WTC11 (cell line): ENCODE data around the gene THSD8. TPM values are rescaled to one million over a fixed set of nuclear protein-coding genes. Genes with fewer than 3 reads are reported as not detected.

Experiments used
- ATAC-seq: fragments of 200-7000 bp; cut with Tn5 transposase; 2 replicates; pipeline ENCODE4 v1.10.0; 2021; ENCODE audit warnings: mild to moderate bottlenecking, moderate library complexity
- CTCF ChIA-PET: fragments of 300-600 bp; sonication (Branson Sonifier 250); formaldehyde crosslinking; loops from one replicate; lab custom pipeline; 2021; ENCODE audit warnings: antibody characterized with exemption; lab: Charles Lee
- POLR2A ChIA-PET: fragments of 350-600 bp; sonication (Branson Sonifier 250); formaldehyde crosslinking; loops from one replicate; lab custom pipeline; 2021; ENCODE audit warnings: antibody characterized with exemption; lab: Charles Lee
- DNase-seq: peaks from one replicate; pipeline ENCODE4 v3.0.0; 2021; ENCODE audit warnings: low spot score
- H3K27ac Mint-ChIP-seq: 2 replicates; pipeline ENCODE4 v1.8.0; 2021; ENCODE audit warnings: mixed read lengths
- H3K27me3 Mint-ChIP-seq: 2 replicates; pipeline ENCODE4 v1.8.0; 2021; ENCODE audit warnings: low read depth, mild to moderate bottlenecking, moderate library complexity, mixed read lengths
- H3K36me3 Mint-ChIP-seq: 2 replicates; pipeline ENCODE4 v1.8.0; 2021; ENCODE audit warnings: mixed read lengths
- H3K4me1 Mint-ChIP-seq: 2 replicates; pipeline ENCODE4 v1.8.0; 2022; ENCODE audit warnings: mixed read lengths
- H3K4me3 Mint-ChIP-seq: 2 replicates; pipeline ENCODE4 v1.8.0; 2021; ENCODE audit warnings: mild to moderate bottlenecking, moderate library complexity, mixed read lengths
- H3K9me3 Mint-ChIP-seq: 2 replicates; pipeline ENCODE4 v1.8.0; 2021; ENCODE audit warnings: mixed read lengths
- CBFB ChIP-seq: sonication (generic); formaldehyde crosslinking; IDR thresholded peaks from 2 replicates; pipeline ENCODE4 v1.8.1; 2022; ENCODE audit warnings: mild to moderate bottlenecking, low read depth, missing genetic modification reagents
- CREM ChIP-seq: sonication (generic); formaldehyde crosslinking; IDR thresholded peaks from 2 replicates; pipeline ENCODE4 v1.8.1; 2022; ENCODE audit warnings: mild to moderate bottlenecking, missing genetic modification reagents, moderate library complexity
- HMGA2 ChIP-seq: fragments of 250-450 bp; sonication (Bioruptor Pico); IDR thresholded peaks from 2 replicates; pipeline ENCODE4 v1.4.0; 2021; ENCODE audit warnings: mild to moderate bottlenecking, moderate library complexity
- MYBL2 ChIP-seq: sonication (generic); formaldehyde crosslinking; IDR thresholded peaks from 2 replicates; pipeline ENCODE4 v1.8.1; 2023; ENCODE audit warnings: mild to moderate bottlenecking, moderate library complexity, missing genetic modification reagents
- NFATC4 ChIP-seq: fragments of 250-450 bp; sonication (Bioruptor Pico); IDR thresholded peaks from 2 replicates; pipeline ENCODE4 v1.9.0; 2021; ENCODE audit warnings: mild to moderate bottlenecking
- RELA ChIP-seq: sonication (generic); formaldehyde crosslinking; IDR thresholded peaks from 2 replicates; pipeline ENCODE4 v1.8.1; 2022; ENCODE audit warnings: missing genetic modification reagents, mild to moderate bottlenecking, borderline replicate concordance
- SMAD3 ChIP-seq: sonication (generic); formaldehyde crosslinking; IDR thresholded peaks from 2 replicates; pipeline ENCODE4 v1.8.0; 2022; ENCODE audit warnings: missing genetic modification reagents, mild to moderate bottlenecking, borderline replicate concordance
- SOX15 ChIP-seq: fragments of 250-450 bp; sonication (Bioruptor Pico); IDR thresholded peaks from 2 replicates; pipeline ENCODE4 v1.9.0; 2021; ENCODE audit warnings: mild to moderate bottlenecking
- SP1 ChIP-seq: sonication (generic); formaldehyde crosslinking; conservative IDR thresholded peaks from 2 replicates; pipeline ENCODE4 v1.8.1; 2022; ENCODE audit warnings: missing genetic modification reagents
- ZNF423 ChIP-seq: fragments of 250-450 bp; sonication (Bioruptor Pico); IDR thresholded peaks from 2 replicates; pipeline ENCODE4 v2.1.2; 2022; ENCODE audit warnings: mild to moderate bottlenecking, moderate library complexity
- total RNA-seq: library from RNA; stranded (reverse); gene quantifications from 3 replicates; pipeline ENCODE4 v1.2.3, GENCODE V29; 2021
- TF ChIP-seq, protein P1 (sequence below): sonication (generic); formaldehyde crosslinking; IDR thresholded peaks from 2 replicates; pipeline ENCODE4 v1.8.0; 2022; ENCODE audit warnings: mild to moderate bottlenecking, missing genetic modification reagents
- TF ChIP-seq, protein P2 (sequence below): sonication (generic); formaldehyde crosslinking; IDR thresholded peaks from 2 replicates; pipeline ENCODE4 v1.8.0; 2023; ENCODE audit warnings: missing genetic modification reagents
- TF ChIP-seq, protein P3 (sequence below): fragments of 250-450 bp; sonication (Bioruptor Pico); IDR thresholded peaks from 2 replicates; pipeline ENCODE4 v1.9.0; 2021; ENCODE audit warnings: moderate library complexity, mild to moderate bottlenecking, inconsistent platforms, borderline replicate concordance
- TF ChIP-seq, protein P4 (sequence below): sonication (generic); formaldehyde crosslinking; IDR thresholded peaks from 2 replicates; pipeline ENCODE4 v1.8.1; 2022; ENCODE audit warnings: low read depth, mild to moderate bottlenecking, moderate library complexity, missing genetic modification reagents, borderline replicate concordance
- TF ChIP-seq, protein P5 (sequence below): fragments of 250-450 bp; sonication (Bioruptor Pico); IDR thresholded peaks from 2 replicates; pipeline ENCODE4 v1.8.0; 2021; ENCODE audit warnings: mild to moderate bottlenecking
- TF ChIP-seq, protein P6 (sequence below): fragments of 250-450 bp; sonication (Bioruptor Pico); conservative IDR thresholded peaks from 2 replicates; pipeline ENCODE4 v1.9.0; 2021; ENCODE audit warnings: mild to moderate bottlenecking
- TF ChIP-seq, protein P7 (sequence below): fragments of 250-450 bp; sonication (Bioruptor Pico); IDR thresholded peaks from 2 replicates; pipeline ENCODE4 v1.9.0; 2021; ENCODE audit warnings: mild to moderate bottlenecking
- TF ChIP-seq, protein P8 (sequence below): fragments of 200-600 bp; IDR thresholded peaks from 2 replicates; pipeline ENCODE4 v1.8.0; 2022; ENCODE audit warnings: antibody characterized with exemption

The THSD8 gene
- total RNA-seq, 1 experiment from 2014 or later: 30.1 TPM

DNA sequence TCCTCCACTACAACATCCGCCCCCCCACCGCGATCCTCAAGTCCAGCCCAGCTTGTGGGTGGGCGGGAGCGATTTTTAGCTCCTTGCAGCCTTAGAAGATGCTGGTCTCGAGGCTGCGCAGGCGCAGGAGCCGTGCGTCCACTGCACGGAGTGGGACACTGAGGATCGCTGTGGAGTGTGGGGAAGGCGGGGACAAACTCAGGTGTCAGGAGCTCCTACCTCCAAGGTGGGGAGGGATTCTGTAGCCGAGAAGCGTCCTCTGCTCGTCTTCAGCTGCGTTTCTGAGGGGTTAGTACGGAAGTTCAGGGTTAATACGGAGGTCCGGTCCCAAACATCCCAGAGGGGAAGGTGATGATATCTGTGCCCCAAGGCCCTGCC is 32.7 kb downstream of the THSD8 start, which contains the start of gene RTBDN (continued):
- TF ChIP-seq HMGA2 (CRISPR knock-in tag): no peak
- no peak for TF ChIP-seq ZNF423
- TF ChIP-seq, protein P1, sequence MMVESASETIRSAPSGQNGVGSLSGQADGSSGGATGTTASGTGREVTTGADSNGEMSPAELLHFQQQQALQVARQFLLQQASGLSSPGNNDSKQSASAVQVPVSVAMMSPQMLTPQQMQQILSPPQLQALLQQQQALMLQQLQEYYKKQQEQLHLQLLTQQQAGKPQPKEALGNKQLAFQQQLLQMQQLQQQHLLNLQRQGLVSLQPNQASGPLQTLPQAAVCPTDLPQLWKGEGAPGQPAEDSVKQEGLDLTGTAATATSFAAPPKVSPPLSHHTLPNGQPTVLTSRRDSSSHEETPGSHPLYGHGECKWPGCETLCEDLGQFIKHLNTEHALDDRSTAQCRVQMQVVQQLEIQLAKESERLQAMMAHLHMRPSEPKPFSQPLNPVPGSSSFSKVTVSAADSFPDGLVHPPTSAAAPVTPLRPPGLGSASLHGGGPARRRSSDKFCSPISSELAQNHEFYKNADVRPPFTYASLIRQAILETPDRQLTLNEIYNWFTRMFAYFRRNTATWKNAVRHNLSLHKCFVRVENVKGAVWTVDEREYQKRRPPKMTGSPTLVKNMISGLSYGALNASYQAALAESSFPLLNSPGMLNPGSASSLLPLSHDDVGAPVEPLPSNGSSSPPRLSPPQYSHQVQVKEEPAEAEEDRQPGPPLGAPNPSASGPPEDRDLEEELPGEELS (CRISPR knock-in tag): no peak
- TF ChIP-seq, protein P2, sequence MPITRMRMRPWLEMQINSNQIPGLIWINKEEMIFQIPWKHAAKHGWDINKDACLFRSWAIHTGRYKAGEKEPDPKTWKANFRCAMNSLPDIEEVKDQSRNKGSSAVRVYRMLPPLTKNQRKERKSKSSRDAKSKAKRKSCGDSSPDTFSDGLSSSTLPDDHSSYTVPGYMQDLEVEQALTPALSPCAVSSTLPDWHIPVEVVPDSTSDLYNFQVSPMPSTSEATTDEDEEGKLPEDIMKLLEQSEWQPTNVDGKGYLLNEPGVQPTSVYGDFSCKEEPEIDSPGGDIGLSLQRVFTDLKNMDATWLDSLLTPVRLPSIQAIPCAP (CRISPR knock-in tag): no peak
- TF ChIP-seq, protein P3, sequence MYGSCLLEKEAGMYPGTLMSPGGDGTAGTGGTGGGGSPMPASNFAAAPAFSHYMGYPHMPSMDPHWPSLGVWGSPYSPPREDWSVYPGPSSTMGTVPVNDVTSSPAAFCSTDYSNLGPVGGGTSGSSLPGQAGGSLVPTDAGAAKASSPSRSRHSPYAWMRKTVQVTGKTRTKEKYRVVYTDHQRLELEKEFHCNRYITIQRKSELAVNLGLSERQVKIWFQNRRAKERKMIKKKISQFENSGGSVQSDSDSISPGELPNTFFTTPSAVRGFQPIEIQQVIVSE (CRISPR knock-in tag): no peak

DNA sequence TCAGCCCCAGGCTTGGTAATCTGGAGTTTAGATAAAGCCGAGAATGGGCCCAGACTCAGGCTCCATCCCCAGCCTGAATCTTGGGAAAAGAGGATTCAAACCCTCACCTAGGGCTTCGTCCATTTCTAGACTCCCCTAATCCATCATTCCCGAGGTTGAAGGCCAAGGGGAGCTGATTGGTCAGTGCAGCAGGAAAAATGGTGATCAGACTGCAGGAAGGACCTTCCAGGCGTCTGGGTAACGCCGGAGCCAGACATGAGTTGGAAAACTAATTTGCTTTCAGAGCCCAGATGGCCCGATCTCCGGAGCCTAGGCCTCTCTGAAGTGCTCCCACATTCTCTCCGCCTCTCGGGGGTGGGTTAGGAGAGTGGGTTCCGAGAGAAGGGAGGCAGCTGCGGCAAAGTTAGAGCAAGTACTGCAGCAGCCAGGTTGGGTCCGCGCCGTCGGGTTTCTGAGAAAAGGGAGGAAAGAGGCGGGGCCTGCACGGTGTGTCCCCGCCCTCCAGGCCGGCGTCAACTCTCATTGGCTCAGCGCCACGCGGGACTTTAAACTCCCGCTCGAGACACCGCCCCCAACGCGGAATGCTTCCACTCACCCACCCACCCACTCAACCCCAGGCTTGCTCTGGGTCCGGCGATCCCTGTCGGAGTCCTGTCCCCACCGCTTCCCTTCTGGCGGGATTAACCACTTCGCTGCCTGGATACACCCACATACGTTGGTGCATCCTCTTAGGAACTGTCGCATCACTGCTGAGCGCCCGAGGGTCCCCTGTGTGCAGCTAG is 33.3 kb downstream of the THSD8 start:
- Mint-ChIP-seq H3K4me1 (peaks cover 36% of the 10 kb centered on the region), H3K36me3 (no peaks in the 10 kb centered on the region), H3K27ac (no peak overlapping the region), H3K9me3 (no peaks in the 10 kb centered on the region), H3K4me3 (peak overlapping the region; percentile 70), H3K27me3 (peaks cover 57% of the 10 kb centered on the region)
- POLR2A ChIA-PET: interaction anchor here (0.7 kb wide), 1 partner anchor 12 kb away, joined by 5 read pairs; no protein-coding TSS in a partner anchor
- DNase-seq (peak; percentile 74), ATAC-seq (peak; percentile 5)
- CTCF ChIA-PET: interaction anchor here (0.6 to 2.3 kb wide), 8 partner anchors 29 to 209 kb away, joined by 3 to 10 read pairs (median 5); partner anchors contain the start of gene RNASEH2A
- TF ChIP-seq, protein P4, sequence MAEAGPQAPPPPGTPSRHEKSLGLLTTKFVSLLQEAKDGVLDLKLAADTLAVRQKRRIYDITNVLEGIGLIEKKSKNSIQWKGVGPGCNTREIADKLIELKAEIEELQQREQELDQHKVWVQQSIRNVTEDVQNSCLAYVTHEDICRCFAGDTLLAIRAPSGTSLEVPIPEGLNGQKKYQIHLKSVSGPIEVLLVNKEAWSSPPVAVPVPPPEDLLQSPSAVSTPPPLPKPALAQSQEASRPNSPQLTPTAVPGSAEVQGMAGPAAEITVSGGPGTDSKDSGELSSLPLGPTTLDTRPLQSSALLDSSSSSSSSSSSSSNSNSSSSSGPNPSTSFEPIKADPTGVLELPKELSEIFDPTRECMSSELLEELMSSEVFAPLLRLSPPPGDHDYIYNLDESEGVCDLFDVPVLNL: no peak
- TF ChIP-seq, protein P5, sequence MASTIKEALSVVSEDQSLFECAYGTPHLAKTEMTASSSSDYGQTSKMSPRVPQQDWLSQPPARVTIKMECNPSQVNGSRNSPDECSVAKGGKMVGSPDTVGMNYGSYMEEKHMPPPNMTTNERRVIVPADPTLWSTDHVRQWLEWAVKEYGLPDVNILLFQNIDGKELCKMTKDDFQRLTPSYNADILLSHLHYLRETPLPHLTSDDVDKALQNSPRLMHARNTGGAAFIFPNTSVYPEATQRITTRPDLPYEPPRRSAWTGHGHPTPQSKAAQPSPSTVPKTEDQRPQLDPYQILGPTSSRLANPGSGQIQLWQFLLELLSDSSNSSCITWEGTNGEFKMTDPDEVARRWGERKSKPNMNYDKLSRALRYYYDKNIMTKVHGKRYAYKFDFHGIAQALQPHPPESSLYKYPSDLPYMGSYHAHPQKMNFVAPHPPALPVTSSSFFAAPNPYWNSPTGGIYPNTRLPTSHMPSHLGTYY: no peak
- TF ChIP-seq CREM: no peak
- no peak for TF ChIP-seq SMAD3 (CRISPR knock-in tag)
- TF ChIP-seq, protein P3 (CRISPR knock-in tag): no peak
- TF ChIP-seq, protein P6, sequence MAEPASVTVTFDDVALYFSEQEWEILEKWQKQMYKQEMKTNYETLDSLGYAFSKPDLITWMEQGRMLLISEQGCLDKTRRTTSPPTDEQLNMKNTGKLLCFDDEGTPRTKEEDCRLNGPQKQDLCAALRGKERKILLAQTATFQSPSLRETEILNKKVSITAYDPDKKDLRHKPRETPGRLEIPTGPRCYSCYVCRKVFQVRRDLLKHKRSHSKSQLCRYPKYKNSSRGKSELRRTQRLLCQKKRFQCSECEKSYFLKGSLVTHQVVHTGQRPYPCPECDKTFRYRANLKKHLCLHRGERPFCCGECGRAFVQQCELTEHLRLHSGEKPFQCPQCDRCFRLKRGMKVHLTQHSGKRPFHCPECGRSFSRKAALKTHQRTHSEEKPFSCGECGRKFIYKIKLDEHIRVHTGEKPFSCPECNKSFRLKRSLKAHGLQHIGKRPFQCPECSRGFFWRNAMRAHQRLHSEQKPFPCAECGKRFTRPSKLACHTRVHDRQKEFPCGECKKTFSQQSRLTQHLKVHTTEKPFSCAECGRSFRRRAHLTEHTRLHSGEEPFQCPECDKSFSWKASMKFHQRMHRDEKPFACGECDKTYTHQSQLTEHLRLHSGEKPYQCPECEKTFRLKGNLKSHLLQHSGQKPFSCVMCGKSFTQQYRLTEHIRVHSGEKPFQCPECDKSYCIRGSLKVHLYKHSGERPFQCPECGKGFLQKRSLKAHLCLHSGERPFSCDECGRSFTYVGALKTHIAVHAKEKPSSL (CRISPR knock-in tag): no peak
- no peak for TF ChIP-seq NFATC4
- TF ChIP-seq, protein P7, sequence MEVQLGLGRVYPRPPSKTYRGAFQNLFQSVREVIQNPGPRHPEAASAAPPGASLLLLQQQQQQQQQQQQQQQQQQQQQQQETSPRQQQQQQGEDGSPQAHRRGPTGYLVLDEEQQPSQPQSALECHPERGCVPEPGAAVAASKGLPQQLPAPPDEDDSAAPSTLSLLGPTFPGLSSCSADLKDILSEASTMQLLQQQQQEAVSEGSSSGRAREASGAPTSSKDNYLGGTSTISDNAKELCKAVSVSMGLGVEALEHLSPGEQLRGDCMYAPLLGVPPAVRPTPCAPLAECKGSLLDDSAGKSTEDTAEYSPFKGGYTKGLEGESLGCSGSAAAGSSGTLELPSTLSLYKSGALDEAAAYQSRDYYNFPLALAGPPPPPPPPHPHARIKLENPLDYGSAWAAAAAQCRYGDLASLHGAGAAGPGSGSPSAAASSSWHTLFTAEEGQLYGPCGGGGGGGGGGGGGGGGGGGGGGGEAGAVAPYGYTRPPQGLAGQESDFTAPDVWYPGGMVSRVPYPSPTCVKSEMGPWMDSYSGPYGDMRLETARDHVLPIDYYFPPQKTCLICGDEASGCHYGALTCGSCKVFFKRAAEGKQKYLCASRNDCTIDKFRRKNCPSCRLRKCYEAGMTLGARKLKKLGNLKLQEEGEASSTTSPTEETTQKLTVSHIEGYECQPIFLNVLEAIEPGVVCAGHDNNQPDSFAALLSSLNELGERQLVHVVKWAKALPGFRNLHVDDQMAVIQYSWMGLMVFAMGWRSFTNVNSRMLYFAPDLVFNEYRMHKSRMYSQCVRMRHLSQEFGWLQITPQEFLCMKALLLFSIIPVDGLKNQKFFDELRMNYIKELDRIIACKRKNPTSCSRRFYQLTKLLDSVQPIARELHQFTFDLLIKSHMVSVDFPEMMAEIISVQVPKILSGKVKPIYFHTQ (CRISPR knock-in tag): no peak
- TF ChIP-seq MYBL2 (CRISPR knock-in tag): no peak
- TF ChIP-seq, protein P8, sequence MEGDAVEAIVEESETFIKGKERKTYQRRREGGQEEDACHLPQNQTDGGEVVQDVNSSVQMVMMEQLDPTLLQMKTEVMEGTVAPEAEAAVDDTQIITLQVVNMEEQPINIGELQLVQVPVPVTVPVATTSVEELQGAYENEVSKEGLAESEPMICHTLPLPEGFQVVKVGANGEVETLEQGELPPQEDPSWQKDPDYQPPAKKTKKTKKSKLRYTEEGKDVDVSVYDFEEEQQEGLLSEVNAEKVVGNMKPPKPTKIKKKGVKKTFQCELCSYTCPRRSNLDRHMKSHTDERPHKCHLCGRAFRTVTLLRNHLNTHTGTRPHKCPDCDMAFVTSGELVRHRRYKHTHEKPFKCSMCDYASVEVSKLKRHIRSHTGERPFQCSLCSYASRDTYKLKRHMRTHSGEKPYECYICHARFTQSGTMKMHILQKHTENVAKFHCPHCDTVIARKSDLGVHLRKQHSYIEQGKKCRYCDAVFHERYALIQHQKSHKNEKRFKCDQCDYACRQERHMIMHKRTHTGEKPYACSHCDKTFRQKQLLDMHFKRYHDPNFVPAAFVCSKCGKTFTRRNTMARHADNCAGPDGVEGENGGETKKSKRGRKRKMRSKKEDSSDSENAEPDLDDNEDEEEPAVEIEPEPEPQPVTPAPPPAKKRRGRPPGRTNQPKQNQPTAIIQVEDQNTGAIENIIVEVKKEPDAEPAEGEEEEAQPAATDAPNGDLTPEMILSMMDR: no peak
- no peak for TF ChIP-seq RELA (CRISPR knock-in tag)
- no peak for TF ChIP-seq CBFB
- TF ChIP-seq SOX15 (CRISPR knock-in tag): no peak
- TF ChIP-seq SP1: no peak
